Smooth muscle cell (in vitro differentiated cells): ENCODE results near the gene CCNL2. TPM values are rescaled to one million over a fixed set of nuclear protein-coding genes. Genes with fewer than 3 reads are reported as not detected.
"Not testable (repeated sequence)": the region's sequence is repeated elsewhere in the genome, so short reads cannot be mapped to it uniquely, and the experiment has no call there.

Source experiments
- DNase-seq: peaks from one replicate; lab custom pipeline; 2025; ENCODE audit not compliant: unreplicated experiment; lab: John Stamatoyannopoulos, UW
- H2AFZ ChIP-seq: fragments of 200-600 bp; sonication (generic); 2 replicates; pipeline ENCODE4 v1.6.0; 2016; ENCODE audit warnings: antibody characterized with exemption, low read depth, mild to moderate bottlenecking
- H3F3A ChIP-seq: fragments of 200-600 bp; sonication (generic); 2 replicates; pipeline ENCODE4 v1.6.0; 2017; ENCODE audit warnings: antibody characterized with exemption, low read depth
- H3K27ac ChIP-seq: fragments of 200-600 bp; sonication (generic); 2 replicates; pipeline ENCODE4 v1.5.1; 2016; ENCODE audit warnings: low read depth, mild to moderate bottlenecking
- H3K27me3 ChIP-seq: fragments of 200-600 bp; sonication (generic); 2 replicates; pipeline ENCODE4 v1.6.1; 2016; ENCODE audit warnings: low read depth, mild to moderate bottlenecking
- H3K36me3 ChIP-seq: fragments of 200-600 bp; sonication (generic); 2 replicates; pipeline ENCODE4 v1.5.1; 2016; ENCODE audit warnings: low read depth
- H3K4me1 ChIP-seq: fragments of 200-600 bp; sonication (generic); 2 replicates; pipeline ENCODE4 v1.5.1; 2016; ENCODE audit warnings: low read depth
- H3K4me2 ChIP-seq: fragments of 200-600 bp; sonication (generic); 2 replicates; pipeline ENCODE4 v1.6.0; 2016; ENCODE audit warnings: mild to moderate bottlenecking
- H3K4me3 ChIP-seq: fragments of 200-600 bp; sonication (generic); 2 replicates; pipeline ENCODE4 v1.5.1; 2016; ENCODE audit warnings: mild to moderate bottlenecking
- H3K79me2 ChIP-seq: fragments of 200-600 bp; sonication (generic); 2 replicates; pipeline ENCODE4 v1.6.0; 2016; ENCODE audit warnings: low read depth, mild to moderate bottlenecking
- H3K9ac ChIP-seq: fragments of 200-600 bp; sonication (generic); 2 replicates; pipeline ENCODE4 v1.6.0; 2016; ENCODE audit warnings: low read depth
- H3K9me3 ChIP-seq: fragments of 200-600 bp; sonication (generic); replicated peaks from 2 replicates; pipeline ENCODE4 v1.5.1; 2016; ENCODE audit warnings: low read depth
- H4K20me1 ChIP-seq: fragments of 200-600 bp; sonication (generic); 2 replicates; pipeline ENCODE4 v1.6.0; 2016; ENCODE audit warnings: low read depth
- CTCF ChIP-seq: fragments of 200-600 bp; sonication (generic); IDR thresholded peaks from 2 replicates; pipeline ENCODE4 v1.5.1; 2017; ENCODE audit warnings: borderline replicate concordance, mild to moderate bottlenecking, antibody characterized with exemption; ENCODE audit not compliant: insufficient read depth, poor library complexity, severe bottlenecking
- WGBS: methylation state at CpG from one replicate; pipeline ENCODE4 v1.1.7; 2016; ENCODE audit warnings: low lambda C conversion rate; 5-methylcytosine and 5-hydroxymethylcytosine counted together
- polyA plus RNA-seq: library from polyadenylated mRNA; unstranded; fragments of >200 nt; fragmentation: Nextera tagmentation; extraction: Ambion mirVana; gene quantifications from 2 replicates; pipeline ENCODE4 v1.2.1, GENCODE V29; 2016
- total RNA-seq: library from RNA; depleted of rRNA; stranded (reverse); fragments of >200 nt; gene quantifications from 2 replicates; pipeline ENCODE4 v1.2.3, GENCODE V29; 2014

The CCNL2 gene
- total and polyA plus RNA-seq, 2 experiments from 2014 or later = 144 to 180 TPM

DNA sequence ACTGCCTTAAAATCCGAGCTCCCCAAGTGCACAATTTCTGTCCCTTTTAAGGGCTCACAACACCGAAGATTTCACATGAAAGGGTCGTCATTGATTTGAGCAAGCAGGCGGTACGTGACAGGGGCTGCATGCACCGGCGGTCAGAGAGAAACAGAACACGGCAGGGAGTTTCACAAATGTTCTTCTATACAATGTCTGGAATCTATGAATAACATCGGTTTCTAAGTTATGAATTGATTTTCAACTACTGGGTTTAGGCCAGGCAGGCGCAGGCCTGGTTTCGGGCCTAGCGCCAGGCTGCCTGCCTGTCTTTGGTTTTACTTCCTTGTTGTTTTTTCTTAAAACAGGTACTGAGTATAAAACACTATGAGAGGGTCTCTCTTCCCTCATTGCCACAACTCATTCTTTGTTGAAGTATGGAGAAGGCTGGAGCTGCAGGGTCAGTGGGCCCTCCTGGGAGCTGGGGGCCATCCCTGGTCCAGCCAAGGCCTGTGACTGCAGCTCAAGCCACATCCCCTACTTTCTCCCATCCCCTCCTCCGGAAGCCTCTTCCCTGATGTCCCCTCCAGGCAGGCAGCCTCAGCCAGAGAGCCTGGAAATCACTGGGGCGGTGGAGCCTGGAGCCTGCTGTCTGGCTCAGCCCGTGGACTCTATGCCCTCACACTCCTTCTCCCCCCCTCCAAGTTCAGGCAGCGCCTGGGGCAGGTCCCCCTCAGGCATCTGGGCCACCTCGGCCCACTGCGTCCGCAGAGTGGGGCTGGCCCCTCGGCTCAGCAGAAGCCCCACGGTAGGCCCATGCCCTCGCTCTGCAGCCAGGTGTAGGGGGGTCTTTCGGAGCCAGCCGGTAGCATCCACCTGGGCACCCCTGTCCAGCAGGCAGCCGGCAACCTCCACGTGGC, 19.6 kb upstream of the CCNL2 start:
- H2AFZ ChIP-seq = no peak overlapping the region
- H3K9ac ChIP-seq = no peak overlapping the region

DNA sequence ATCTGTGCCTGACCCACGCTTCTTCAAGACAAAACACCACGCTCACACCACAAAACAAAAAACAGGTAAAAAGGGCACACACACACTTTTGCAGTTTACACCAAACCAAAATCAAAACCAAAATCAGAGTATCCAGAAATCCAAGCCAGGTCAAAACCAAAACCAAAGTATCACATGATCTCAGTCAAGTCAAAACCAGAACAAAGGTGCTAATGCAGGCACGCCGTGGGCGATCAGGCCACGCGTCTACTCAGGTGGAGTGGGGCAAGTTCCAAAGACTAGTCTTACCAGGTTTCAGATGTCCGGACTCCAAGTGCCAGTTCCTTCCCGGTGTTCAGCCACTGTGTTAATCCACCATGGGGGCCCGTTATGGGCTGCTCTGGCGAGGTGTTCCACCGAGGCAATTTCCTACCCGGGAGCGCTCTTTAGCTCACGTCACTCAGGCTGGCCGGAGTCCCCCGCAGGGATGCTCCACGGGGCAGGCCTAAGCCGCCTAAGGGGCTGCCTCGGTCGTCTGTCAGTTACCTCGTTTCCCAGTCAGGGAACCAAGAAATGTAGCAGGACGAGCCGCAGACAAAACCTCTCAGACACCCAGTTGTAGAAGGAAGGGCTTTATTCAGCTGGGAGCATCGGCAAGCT, 18.8 kb upstream of the CCNL2 start:
- DNase-seq, H3K4me1 ChIP-seq, H3K27ac ChIP-seq, H3K36me3 ChIP-seq, H4K20me1 ChIP-seq, H3K9me3 ChIP-seq, H3K79me2 ChIP-seq, H3K9ac ChIP-seq, H3K27me3 ChIP-seq, H2AFZ ChIP-seq, H3F3A ChIP-seq, H3K4me3 ChIP-seq, H3K4me2 ChIP-seq: not testable (repeated sequence)
- WGBS = 86% methylated on average over 25 of the region's 25 CpGs

More for the DNA sequence above, 19.6 kb upstream of the CCNL2 start:
- no peak for DNase-seq
- no peak for TF ChIP-seq CTCF
- H3K4me2 ChIP-seq = no peak overlapping the region
- no peaks in the 10 kb centered on the region for H3K9me3 ChIP-seq
- no peaks in the 10 kb centered on the region for H3K27me3 ChIP-seq
- H3K79me2 ChIP-seq = no peaks in the 10 kb centered on the region
- no peaks in the 10 kb centered on the region for H3F3A ChIP-seq
- H3K27ac ChIP-seq = no peak overlapping the region
- H3K4me1 ChIP-seq = peaks cover 6% of the 10 kb centered on the region
- H3K4me3 ChIP-seq = no peak overlapping the region
- 93% methylated on average over 26 of the region's 26 CpGs for WGBS
- H3K36me3 ChIP-seq = no peaks in the 10 kb centered on the region
- H4K20me1 ChIP-seq = no peaks in the 10 kb centered on the region

- not testable (repeated sequence) for H4K20me1 ChIP-seq, H3K27ac ChIP-seq, H2AFZ ChIP-seq, DNase-seq, H3K4me3 ChIP-seq, H3K27me3 ChIP-seq, H3K9me3 ChIP-seq, H3F3A ChIP-seq, H3K79me2 ChIP-seq, H3K4me1 ChIP-seq, H3K9ac ChIP-seq, H3K36me3 ChIP-seq, H3K4me2 ChIP-seq
- 79% methylated on average over 5 of the region's 5 CpGs for WGBS
Observed at GRCh38 chr1:1417396-1417795, 18.3 kb upstream of the CCNL2 start.

DNA sequence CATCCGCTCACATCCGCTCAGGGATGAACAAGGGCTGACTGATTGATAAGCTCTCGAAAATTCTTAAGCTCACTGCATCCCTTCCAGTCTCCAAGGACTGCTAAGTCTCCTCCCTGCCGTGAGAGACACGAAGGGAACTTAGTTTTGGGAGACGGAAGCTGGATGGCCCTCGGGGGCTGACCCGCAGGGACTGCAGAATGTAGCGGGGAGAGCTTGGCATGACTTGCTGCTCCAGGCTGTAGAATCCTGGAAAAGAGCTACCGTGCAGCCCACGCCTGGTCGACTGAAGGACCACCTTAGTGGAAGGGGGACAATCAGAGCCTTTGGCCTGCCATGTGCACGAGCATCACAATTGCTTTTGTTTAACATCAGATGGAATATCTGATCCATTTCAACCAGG, 16.6 kb upstream of the CCNL2 start:
- DNase-seq = no peak
- TF ChIP-seq CTCF = no peak
- H3K4me2 ChIP-seq = no peak overlapping the region
- WGBS = 88% methylated on average over 12 of the region's 13 CpGs
- H2AFZ ChIP-seq = no peak overlapping the region
- no peaks in the 10 kb centered on the region for H3K9me3 ChIP-seq
- no peaks in the 10 kb centered on the region for H3F3A ChIP-seq
- H3K4me3 ChIP-seq = no peak overlapping the region
- no peaks in the 10 kb centered on the region for H3K27me3 ChIP-seq
- H3K27ac ChIP-seq = no peak overlapping the region
- no peaks in the 10 kb centered on the region for H3K4me1 ChIP-seq
- H3K36me3 ChIP-seq = no peaks in the 10 kb centered on the region
- H3K9ac ChIP-seq = no peak overlapping the region
- H3K79me2 ChIP-seq = no peaks in the 10 kb centered on the region
- no peaks in the 10 kb centered on the region for H4K20me1 ChIP-seq

GRCh38 chr1:1412311-1412902, 13.3 kb upstream of the CCNL2 start:
- H3K9me3 ChIP-seq, H3K4me3 ChIP-seq, H3K27me3 ChIP-seq, H3K4me2 ChIP-seq, H3K9ac ChIP-seq, H3K36me3 ChIP-seq, H3F3A ChIP-seq, H3K27ac ChIP-seq, DNase-seq, H2AFZ ChIP-seq: not testable (repeated sequence)
- peaks cover 18% of the 10 kb centered on the region for H4K20me1 ChIP-seq
- peaks cover 23% of the 10 kb centered on the region for H3K79me2 ChIP-seq
- WGBS = 99% methylated on average over 11 of the region's 11 CpGs
- peaks cover 13% of the 10 kb centered on the region for H3K4me1 ChIP-seq
